Rectal smooth muscle tissue (tissue), 1 donor: ENCODE results near the gene RABL6.
"Not testable (repeated sequence)": the region's sequence is repeated elsewhere in the genome, so short reads cannot be mapped to it uniquely, and the experiment has no call there.

Source experiments
- H3K27ac ChIP-seq: one replicate; pipeline ENCODE4 v1.7.0; 2013; ENCODE audit warnings: low read depth, low read length, inconsistent platforms
- H3K27me3 ChIP-seq: one replicate; pipeline ENCODE4 v1.7.0; 2013; ENCODE audit warnings: low read length; ENCODE audit not compliant: control insufficient read depth, insufficient read depth
- H3K36me3 ChIP-seq: one replicate; pipeline ENCODE4 v1.7.0; 2013; ENCODE audit warnings: low read length; ENCODE audit not compliant: control insufficient read depth, insufficient read depth
- H3K4me1 ChIP-seq: one replicate; pipeline ENCODE4 v1.7.0; 2013; ENCODE audit warnings: low read length; ENCODE audit not compliant: control insufficient read depth, insufficient read depth
- H3K4me3 ChIP-seq: one replicate; pipeline ENCODE4 v1.7.0; 2013; ENCODE audit warnings: low read length
- H3K9ac ChIP-seq: one replicate; pipeline ENCODE4 v1.7.0; 2013; ENCODE audit warnings: low read length

Gene RABL6

GRCh38 chr9:136831002-136831719 is 23.4 kb downstream of the RABL6 start:
- H3K27me3 ChIP-seq: no peaks in the 10 kb centered on the region
- no peak overlapping the region for H3K9ac ChIP-seq
- no peak overlapping the region for H3K4me3 ChIP-seq
- H3K4me1 ChIP-seq: no peaks in the 10 kb centered on the region
- H3K36me3 ChIP-seq: peaks cover 40% of the 10 kb centered on the region
- H3K27ac ChIP-seq: no peak overlapping the region

GRCh38 chr9:136831720-136832104 is 24.0 kb downstream of the RABL6 start:
- Histone ChIP-seq H3K9ac (no peak overlapping the region), H3K27me3 (no peaks in the 10 kb centered on the region), H3K27ac (no peak overlapping the region), H3K36me3 (peaks cover 38% of the 10 kb centered on the region), H3K4me1 (no peaks in the 10 kb centered on the region), H3K4me3 (no peak overlapping the region)

- no peak overlapping the region for H3K9ac ChIP-seq
- no peak overlapping the region for H3K4me3 ChIP-seq
- no peaks in the 10 kb centered on the region for H3K27me3 ChIP-seq
- no peak overlapping the region for H3K27ac ChIP-seq
- peaks cover 38% of the 10 kb centered on the region for H3K36me3 ChIP-seq
- no peaks in the 10 kb centered on the region for H3K4me1 ChIP-seq
Measured at GRCh38 chr9:136832581-136832980, 24.8 kb downstream of the RABL6 start.

GRCh38 chr9:136833381-136834048 is 25.8 kb downstream of the RABL6 start:
- peaks cover 34% of the 10 kb centered on the region for H3K36me3 ChIP-seq
- not testable (repeated sequence) for H3K27me3 ChIP-seq, H3K4me3 ChIP-seq, H3K4me1 ChIP-seq, H3K27ac ChIP-seq, H3K9ac ChIP-seq

GRCh38 chr9:136835162-136835931 is 27.6 kb downstream of the RABL6 start:
- H3K36me3 ChIP-seq: peaks cover 29% of the 10 kb centered on the region
- no peak overlapping the region for H3K27ac ChIP-seq

GRCh38 chr9:136835932-136836904 is 28.5 kb downstream of the RABL6 start:
- Histone ChIP-seq H3K27ac (no peak overlapping the region), H3K27me3 (no peaks in the 10 kb centered on the region), H3K36me3 (peaks cover 21% of the 10 kb centered on the region), H3K9ac (no peak overlapping the region), H3K4me1 (no peaks in the 10 kb centered on the region), H3K4me3 (no peak overlapping the region)

More at GRCh38 chr9:136835162-136835931, 27.6 kb downstream of the RABL6 start:
- Histone ChIP-seq H3K27me3 (no peaks in the 10 kb centered on the region), H3K4me3 (no peak overlapping the region), H3K9ac (no peak overlapping the region), H3K4me1 (no peaks in the 10 kb centered on the region)

GRCh38 chr9:136837146-136837855 is 29.6 kb downstream of the RABL6 start:
- H3K36me3 ChIP-seq: peaks cover 17% of the 10 kb centered on the region
- no peak overlapping the region for H3K4me3 ChIP-seq
- no peaks in the 10 kb centered on the region for H3K4me1 ChIP-seq

GRCh38 chr9:136837856-136838277 is 30.1 kb downstream of the RABL6 start:
- H3K27me3 ChIP-seq, H3K27ac ChIP-seq, H3K9ac ChIP-seq, H3K4me3 ChIP-seq, H3K4me1 ChIP-seq: not testable (repeated sequence)
- H3K36me3 ChIP-seq: peaks cover 13% of the 10 kb centered on the region

More at GRCh38 chr9:136837146-136837855, 29.6 kb downstream of the RABL6 start:
- Histone ChIP-seq H3K27ac (no peak overlapping the region), H3K9ac (no peak overlapping the region), H3K27me3 (no peaks in the 10 kb centered on the region)

GRCh38 chr9:136838314-136839228 is 30.8 kb downstream of the RABL6 start:
- Histone ChIP-seq H3K4me1 (no peaks in the 10 kb centered on the region), H3K36me3 (peaks cover 12% of the 10 kb centered on the region), H3K4me3 (no peak overlapping the region), H3K9ac (no peak overlapping the region), H3K27ac (no peak overlapping the region), H3K27me3 (no peaks in the 10 kb centered on the region)

GRCh38 chr9:136839229-136840139 is 31.7 kb downstream of the RABL6 start:
- H3K4me1 ChIP-seq: no peaks in the 10 kb centered on the region
- peaks cover 8% of the 10 kb centered on the region for H3K36me3 ChIP-seq
- no peak overlapping the region for H3K27ac ChIP-seq
- no peak overlapping the region for H3K9ac ChIP-seq
- no peak overlapping the region for H3K4me3 ChIP-seq
- no peaks in the 10 kb centered on the region for H3K27me3 ChIP-seq
